Embryonic facial prominence (tissue), 1 donor: ENCODE measurements around the gene PCNP.
"Not testable (repeated sequence)": the region's sequence is repeated elsewhere in the genome, so short reads cannot be mapped to it uniquely, and the experiment has no call there.

Experiments
- DNase-seq: peaks from one replicate; pipeline ENCODE4 v3.0.0-alpha.2; 2016; ENCODE audit errors: extremely low spot score

The PCNP gene, protein sequence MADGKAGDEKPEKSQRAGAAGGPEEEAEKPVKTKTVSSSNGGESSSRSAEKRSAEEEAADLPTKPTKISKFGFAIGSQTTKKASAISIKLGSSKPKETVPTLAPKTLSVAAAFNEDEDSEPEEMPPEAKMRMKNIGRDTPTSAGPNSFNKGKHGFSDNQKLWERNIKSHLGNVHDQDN

DNA sequence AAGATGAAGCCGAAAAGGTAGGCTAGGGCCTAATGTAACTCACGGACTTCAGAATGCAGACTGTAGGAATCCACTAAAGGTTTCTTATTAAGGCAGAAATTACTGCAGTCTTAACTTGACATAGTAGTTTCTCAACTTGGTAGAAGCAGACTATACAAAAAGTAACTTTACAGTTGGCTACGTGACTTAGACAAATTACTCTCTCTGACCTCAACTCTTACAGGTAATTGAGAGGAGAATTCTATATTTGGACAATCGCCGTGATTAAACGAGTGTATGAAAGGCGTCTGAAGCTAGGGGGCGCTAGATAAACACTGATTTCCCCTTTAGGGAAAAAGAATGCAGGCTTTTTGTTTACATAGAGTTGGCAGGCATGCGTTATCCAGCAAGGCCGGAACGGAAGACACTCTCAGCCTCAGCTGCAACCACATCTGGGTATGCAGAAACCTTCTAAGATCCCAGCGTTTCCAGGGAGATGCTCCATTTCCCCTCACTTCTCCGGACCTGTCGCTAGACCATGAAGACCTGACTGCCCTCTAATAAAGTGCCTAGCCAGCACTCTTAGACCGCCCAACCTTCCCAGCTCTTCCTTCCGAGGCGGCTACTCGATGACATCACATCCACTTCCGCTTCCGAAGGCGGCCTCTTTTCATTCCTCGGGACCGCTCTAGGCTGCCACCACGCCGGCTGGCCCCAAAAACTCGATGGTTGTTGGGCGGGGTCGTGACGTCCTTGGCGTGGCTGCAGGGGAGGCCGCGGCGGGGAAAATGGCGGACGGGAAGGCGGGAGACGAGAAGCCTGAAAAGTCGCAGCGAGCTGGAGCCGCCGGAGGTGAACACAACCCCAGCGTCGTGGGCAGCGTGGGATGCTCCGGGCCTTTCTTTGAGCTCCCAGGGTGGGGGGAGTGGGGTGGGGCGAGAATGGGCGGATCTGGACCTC, at the start of gene PCNP:
Gene PCNP, plus strand, starts transcription at position 732 of the 939 bp plus-strand sequence. Its CDS starts 36 bp downstream, at position 768.
- DNase-seq, result peak; percentile 98

DNA sequence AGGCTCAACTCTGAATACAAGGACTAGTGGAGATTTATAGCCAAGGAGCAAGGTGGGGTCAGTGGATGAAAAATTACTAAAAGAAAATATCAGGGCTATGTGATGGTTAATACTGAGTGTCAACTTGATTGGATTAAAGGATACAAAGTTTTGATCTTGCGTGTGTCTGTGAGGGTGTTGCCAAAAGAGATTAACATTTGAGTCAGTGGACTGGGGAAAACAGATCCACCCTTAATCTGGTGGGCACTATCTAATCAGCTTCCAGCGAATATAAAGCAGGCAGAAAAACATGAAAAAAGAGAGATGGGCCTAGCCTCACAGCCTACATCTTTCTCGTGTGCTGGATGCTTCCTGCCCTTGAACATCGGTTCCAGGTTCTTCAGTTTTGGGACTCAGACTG, 46.5 kb upstream of the PCNP start:
- no peak for DNase-seq

- no peak for DNase-seq
These were observed 46.1 kb upstream of the PCNP start for GRCh38 chr3:101527906-101528305.

- DNase-seq, result no peak
These were observed 43.9 kb upstream of the PCNP start for GRCh38 chr3:101529816-101530685.

GRCh38 chr3:101530686-101531047, 43.3 kb upstream of the PCNP start:
- DNase-seq, result no peak

GRCh38 chr3:101531473-101532086, 42.4 kb upstream of the PCNP start:
- DNase-seq, result no peak

- no peak for DNase-seq
These were observed 41.0 kb upstream of the PCNP start for GRCh38 chr3:101532783-101533602.

DNA sequence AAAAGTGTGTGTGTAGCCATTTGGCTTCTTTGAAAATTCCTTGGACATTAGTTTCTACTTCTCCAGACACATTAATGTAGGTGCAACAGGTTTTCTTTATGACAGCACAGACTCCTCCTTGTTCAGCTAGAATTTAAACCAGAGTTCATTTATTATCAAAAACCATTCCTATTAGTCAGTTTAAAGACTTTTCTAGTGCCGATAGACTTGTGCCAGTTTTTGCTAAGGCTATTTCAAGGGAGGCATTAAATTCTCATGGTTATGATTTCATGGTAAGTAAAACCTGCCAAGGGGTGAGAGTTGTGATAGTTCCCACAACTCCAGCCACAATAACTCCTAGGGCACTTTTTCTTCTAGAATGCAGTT, 40.4 kb upstream of the PCNP start:
- DNase-seq, result no peak

DNA sequence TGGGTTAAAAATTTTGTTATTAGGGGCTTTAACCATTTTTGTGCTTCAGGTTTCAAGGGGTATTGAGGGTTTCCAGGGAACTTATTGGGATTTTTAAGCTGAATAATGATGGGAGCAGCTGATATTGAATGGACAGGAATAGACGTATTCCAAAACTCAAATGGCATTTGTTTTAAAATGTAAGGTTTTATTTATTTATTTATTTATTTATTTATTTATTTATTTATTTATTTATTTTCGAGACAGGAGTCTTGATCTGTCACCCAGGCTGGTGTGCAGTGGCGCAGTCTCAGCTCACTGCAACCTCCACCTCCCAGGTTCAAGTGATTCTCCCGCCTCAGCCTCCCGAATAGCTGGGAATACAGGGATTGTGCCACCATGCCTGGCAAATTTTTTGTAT, 38.8 kb upstream of the PCNP start:
- DNase-seq, result no peak

GRCh38 chr3:101536266-101536665, 37.7 kb upstream of the PCNP start:
- DNase-seq, result no peak

DNA sequence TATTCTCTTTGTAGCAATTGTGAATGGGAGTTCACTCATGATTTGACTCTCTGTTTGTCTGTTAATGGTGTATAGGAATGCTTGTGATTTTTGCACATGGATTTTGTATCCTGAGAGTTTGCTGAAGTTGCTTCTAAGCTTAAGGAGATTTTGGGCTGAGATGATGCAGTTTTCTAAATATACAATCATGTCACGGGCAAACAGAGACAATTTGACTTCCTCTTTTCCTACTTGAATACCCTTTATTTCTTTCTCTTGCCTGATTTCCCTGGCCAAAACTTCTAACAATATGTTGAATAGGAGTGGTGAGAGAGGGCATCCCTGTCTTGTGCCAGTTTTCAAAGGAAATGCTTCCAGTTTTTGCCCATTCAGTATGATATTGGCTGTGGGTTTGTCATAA, 37.0 kb upstream of the PCNP start:
- not testable (repeated sequence) for DNase-seq

- DNase-seq, result no peak
These were observed 31.0 kb upstream of the PCNP start for GRCh38 chr3:101542957-101543356.

GRCh38 chr3:101544161-101544850, 29.7 kb upstream of the PCNP start:
- no peak for DNase-seq

DNA sequence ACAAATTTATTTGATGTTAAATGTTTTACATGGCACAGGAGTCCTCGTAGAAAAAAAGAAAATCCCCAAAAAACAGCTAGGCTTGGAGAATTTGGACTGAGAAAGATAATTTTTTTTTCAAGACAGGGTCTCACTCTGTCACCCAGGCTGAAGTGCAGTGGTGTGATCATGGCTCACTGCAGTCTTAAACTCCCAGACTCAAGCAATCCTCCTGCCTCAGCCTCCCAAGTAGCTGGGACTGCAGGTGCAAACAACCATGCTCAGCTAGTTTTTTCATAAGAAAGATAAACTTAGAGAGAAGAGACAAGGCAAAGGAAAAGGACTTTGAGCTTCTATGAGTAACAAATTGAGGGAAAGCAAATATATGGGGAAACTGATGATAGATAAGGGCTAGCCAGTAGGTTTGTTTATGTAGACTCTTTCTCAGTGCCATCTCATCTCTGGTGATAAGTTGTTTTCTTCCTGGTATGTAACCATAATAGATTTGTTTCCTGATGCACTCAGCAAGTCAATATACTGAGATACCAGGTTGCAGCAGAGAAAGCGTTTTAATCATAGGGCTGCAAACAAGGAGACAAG, 25.4 kb upstream of the PCNP start:
- no peak for DNase-seq

DNA sequence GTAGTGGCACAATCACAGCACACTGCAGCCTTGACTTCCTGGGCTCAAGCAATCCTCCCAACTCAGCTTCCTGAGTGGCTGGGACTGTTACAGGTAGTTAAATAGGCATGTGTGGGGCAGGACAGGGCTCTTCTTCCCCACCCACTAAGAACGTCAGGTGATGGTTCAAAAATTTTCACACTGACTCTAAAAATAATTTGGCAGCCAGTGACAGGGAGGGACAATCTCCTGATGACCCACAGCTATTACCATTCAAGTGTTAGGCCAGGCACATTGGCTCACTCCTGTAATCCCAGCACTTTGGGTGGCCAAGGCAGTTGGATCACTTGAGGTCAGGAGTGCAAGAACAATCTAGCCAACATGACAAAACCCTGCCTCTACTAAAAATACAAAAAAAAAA, 24.5 kb upstream of the PCNP start:
- no peak for DNase-seq

GRCh38 chr3:101551359-101552081, 22.5 kb upstream of the PCNP start:
- DNase-seq, result not testable (repeated sequence)

- not testable (repeated sequence) for DNase-seq
These were observed 20.6 kb upstream of the PCNP start for GRCh38 chr3:101553381-101553780.

GRCh38 chr3:101556064-101556463, 17.9 kb upstream of the PCNP start:
- DNase-seq, result no peak

- DNase-seq, result peak; percentile 82
These were observed 12.2 kb upstream of the PCNP start, which contains the start of gene TRMT10C for GRCh38 chr3:101561630-101562328. TSS of gene TRMT10C (plus strand) at chr3:101561868. CDS start at chr3:101564782, 2,914 bp downstream.
